NCI-H526 (cell line): ENCODE data around the gene NEFH.
"Not testable (repeated sequence)": the region's sequence is repeated elsewhere in the genome, so short reads cannot be mapped to it uniquely, and the experiment has no call there.

Experiments
- DNase-seq, 2 experiments: peaks; one replicate each; lab custom pipeline; 2025; lab: John Stamatoyannopoulos, UW

Gene NEFH

GRCh38 chr22:29464581-29464980 is 15.4 kb upstream of the NEFH start:
- DNase-seq, result no peak

- DNase-seq, result no peak
These were observed 10.3 kb upstream of the NEFH start for GRCh38 chr22:29469755-29470154.

GRCh38 chr22:29470159-29470855 is 9.7 kb upstream of the NEFH start:
- DNase-seq, result peak; percentile 44 to 83

DNA sequence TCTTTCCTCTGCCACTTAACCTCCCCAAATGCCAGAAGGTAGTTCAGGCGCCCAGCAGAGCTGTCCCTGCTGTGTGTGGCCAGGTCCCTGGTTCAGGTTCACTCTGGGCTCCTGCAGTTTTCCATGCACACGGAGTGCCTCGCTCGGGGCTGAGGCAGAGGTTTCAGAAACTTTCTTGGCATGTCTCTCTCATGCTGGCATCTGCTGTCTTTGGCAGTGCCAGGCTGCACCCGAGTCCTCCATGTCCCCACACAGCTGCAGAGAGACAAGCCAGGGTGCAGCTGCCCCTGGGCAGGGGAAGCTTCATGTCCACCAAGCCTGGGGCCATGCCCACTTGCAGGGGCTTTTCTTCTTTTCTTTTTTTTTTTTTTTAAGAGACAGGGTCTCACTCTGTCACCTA is 7.0 kb upstream of the NEFH start:
- DNase-seq, result no peak

DNA sequence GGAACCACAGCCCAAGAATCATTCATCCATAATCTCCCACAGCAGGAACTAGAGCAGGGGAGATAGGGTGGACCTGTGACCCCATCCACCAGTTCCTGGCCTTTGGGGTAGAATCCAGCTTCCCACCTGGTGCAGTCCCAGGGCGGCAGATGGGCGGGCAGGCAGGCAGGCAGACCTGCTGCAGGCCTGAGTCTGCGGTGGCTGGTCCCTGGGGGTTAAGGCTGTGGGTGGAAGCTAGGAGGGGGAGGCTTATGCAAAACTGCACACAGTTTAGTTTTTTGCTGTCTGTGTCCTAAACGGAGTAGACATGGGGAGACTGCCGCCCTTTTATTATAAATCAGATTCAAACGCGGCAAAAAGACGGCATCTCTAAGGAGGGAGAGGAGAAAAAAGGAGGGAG is 4.5 kb upstream of the NEFH start:
- DNase-seq, result peak; percentile 73 to 93

DNA sequence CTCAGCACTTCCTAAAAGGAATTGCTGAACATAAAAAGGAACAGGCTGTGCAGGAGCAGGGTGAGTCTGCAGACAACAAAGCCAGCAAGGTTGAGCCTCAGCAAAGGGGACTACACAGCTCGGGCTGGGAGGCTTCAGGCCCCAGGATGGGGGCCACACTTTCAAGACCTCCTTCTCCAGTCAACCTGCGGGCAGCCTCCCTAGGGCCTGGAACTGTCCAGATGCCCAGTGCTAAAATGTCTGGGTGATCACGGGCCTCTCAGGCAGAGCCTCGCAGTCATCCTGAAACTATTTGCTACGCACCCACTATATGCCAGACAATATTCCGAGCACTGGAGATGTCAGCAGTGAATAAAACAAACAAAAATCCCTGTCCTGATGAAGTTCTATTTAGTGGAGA is 3.9 kb upstream of the NEFH start:
- no peak for DNase-seq

DNA sequence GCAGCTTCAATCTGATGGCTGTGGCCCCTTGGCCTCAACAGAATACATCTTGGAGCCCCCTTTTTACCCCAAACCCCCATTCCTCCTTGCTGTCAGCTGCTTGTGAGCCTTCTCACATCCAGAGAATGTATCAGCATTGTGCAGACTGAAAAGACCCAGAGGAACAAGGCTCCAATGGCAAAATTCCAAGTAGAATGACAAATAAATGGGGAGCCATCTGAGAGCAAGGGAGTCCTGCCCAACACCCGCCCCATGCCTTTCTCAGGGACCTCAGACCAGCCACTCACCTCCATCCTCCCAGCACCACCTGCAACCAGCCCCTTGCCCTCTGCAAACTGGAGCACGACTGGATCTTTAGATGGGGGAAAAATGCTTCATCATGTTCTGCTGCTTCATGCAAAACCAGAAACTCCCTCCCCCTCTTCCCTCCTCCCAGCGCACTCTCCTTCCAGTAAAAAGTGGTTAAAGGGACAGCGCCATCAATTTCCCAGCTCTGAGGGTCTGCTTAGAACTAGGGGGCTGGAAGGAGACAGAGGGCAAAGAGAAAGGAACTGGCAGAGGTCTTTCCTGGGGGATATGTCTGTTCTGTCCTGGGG is 2.2 kb upstream of the NEFH start:
- DNase-seq, result peak; percentile 66 to 85

DNA sequence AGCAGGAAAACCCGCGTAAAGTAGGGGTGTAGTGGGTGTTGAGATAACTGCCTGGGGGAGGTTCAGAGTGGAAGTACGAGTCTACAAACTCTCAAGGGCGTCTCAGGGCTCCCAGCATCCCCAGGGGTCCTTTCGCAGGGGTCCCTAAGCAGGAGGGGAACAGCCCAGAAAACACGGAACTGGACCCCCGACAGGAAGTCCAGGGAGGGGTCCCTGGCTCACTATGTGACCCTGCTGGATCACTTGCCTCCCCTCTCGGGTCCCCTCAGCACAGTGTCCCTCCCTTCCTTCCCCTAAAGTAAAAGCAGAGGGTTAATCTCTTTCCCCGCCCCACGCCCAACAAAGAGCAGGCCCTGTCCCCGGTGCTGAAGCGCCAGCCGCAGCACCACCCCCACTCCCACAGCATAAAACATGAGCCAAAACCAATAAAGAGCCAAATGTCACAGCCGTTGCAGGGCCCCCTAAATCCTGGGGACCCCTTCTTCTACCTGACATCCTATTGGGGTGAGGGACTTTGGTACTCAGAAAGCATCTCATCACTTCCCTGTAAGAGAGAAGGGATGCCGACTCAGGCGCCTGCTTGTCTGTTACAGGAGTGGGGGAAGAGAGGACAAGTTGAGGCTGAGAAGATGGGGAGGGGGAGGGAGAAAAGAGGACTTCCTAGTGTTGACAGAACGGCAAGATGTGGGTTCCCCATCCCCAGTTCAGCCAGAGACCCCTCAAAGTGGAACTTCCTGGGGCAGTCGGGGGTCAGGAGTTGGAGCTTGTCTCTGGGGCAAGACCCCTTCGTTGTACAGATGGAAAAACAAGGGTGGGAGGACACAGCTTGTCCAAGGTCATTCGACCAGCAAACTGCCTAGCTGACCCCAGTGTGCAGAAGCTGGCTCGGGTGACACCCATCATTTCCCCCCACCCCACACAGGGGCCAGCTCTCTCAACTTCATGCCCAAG is 1.4 kb upstream of the NEFH start:
- peak; percentile 58 to 63 for DNase-seq

DNA sequence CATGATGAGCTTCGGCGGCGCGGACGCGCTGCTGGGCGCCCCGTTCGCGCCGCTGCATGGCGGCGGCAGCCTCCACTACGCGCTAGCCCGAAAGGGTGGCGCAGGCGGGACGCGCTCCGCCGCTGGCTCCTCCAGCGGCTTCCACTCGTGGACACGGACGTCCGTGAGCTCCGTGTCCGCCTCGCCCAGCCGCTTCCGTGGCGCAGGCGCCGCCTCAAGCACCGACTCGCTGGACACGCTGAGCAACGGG is 169 bp downstream of the NEFH start:
- DNase-seq, result no peak

- DNase-seq, result peak in 1 of 2 experiments; percentile 78
These were observed 670 bp downstream of the NEFH start for GRCh38 chr22:29480512-29481264.

- DNase-seq, result peak in 1 of 2 experiments; percentile 23
These were observed 1.4 kb downstream of the NEFH start for GRCh38 chr22:29481265-29482000.

GRCh38 chr22:29482253-29482652 is 2.2 kb downstream of the NEFH start:
- DNase-seq, result no peak

GRCh38 chr22:29482726-29483125 is 2.7 kb downstream of the NEFH start:
- no peak for DNase-seq

- DNase-seq, result no peak
These were observed 3.2 kb downstream of the NEFH start for GRCh38 chr22:29483254-29483653.

- no peak for DNase-seq
These were observed 4.6 kb downstream of the NEFH start for GRCh38 chr22:29484642-29485041.

GRCh38 chr22:29485448-29485847 is 5.4 kb downstream of the NEFH start:
- DNase-seq, result no peak

DNA sequence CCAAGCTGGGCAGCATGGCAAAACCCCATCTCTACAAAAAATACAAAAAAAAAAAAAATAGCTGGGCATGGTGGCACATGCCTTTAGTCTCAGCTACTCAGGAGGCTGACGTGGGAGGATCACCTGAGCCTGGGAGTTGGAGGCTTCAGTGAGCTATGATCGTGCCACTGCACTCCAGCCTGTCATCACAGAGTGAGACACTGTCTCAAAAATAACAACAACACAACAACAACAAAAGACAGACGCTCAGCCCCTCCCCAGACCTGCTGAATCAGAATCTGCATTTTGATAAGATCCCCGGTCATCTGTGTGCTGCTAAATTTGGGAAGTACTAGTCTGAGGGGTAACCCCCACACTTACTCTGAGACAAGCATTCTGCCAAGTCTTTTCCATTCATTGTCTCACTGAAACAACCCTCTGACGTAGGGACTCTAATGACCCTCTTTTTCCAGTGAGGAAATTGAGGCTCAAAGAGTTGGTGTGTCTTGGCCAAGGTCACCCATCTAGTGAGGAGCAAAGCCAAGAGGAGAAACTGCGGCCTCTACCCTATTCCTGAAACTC is 7.5 kb downstream of the NEFH start:
- DNase-seq, result no peak

DNA sequence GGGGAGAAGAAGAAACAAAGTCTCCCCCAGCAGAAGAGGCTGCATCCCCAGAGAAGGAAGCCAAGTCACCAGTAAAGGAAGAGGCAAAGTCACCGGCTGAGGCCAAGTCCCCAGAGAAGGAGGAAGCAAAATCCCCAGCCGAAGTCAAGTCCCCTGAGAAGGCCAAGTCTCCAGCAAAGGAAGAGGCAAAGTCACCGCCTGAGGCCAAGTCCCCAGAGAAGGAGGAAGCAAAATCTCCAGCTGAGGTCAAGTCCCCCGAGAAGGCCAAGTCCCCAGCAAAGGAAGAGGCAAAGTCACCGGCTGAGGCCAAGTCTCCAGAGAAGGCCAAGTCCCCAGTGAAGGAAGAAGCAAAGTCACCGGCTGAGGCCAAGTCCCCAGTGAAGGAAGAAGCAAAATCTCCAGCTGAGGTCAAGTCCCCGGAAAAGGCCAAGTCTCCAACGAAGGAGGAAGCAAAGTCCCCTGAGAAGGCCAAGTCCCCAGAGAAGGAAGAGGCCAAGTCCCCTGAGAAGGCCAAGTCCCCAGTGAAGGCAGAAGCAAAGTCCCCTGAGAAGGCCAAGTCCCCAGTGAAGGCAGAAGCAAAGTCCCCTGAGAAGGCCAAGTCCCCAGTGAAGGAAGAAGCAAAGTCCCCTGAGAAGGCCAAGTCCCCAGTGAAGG is 9.2 kb downstream of the NEFH start:
- not testable (repeated sequence) for DNase-seq

GRCh38 chr22:29491012-29491411 is 11.0 kb downstream of the NEFH start:
- DNase-seq, result no peak

DNA sequence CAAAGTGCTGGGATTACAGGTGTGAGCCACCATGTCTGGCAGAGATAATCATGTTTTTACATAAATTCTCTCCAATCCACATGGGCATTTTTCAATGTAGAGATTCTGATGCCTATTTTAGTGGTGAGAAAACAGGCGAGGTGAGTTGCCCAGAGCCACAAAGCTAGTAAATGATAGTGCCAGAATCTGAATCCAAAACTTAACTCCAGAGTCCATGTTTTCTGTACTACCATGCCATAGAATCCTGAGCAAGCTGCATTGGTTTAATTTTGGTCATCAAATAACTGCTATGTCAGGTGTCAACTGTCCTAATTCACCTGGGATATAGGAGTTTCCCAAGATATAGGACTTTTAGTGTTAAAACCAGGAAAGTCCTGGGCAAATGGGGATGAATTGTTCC is 13.6 kb downstream of the NEFH start:
- DNase-seq, result no peak

DNA sequence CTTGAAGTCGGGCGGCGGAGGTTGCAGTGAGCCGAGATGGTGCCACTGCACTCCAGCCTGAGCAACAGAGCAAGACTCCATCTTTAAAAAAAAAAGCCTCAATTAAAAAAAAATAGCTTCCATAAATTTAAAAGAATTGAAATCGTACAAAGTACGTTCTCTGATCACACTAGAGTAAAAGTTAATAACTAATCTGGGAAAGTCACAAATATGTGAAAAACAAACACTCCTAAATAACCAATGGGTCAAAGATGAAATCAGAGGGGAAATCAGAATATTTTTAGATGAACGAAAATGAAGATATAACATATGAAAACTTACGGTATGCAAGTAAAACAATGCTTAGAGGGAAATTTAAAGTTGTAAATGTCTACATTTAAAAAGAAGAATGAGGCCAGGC is 19.8 kb downstream of the NEFH start:
- DNase-seq, result no peak
